Left lung (tissue), 10 donors: ENCODE measurements around the gene DLG2. TPM values are rescaled to one million over a fixed set of nuclear protein-coding genes. Genes with fewer than 3 reads are reported as not detected.
"Not testable (repeated sequence)": the region's sequence is repeated elsewhere in the genome, so short reads cannot be mapped to it uniquely, and the experiment has no call there.

Experiments
- ATAC-seq: fragments of 200-7000 bp; cut with Tn5 transposase; one replicate; pipeline ENCODE4 v1.9.1; 2020; ENCODE audit warnings: moderate library complexity
- DNase-seq, 4 donors: peaks; one replicate each; pipeline ENCODE4 v3.0.0-alpha.2; 2013 to 2020
- H3K27ac ChIP-seq, 2 donors: fragments of 200-600 bp; sonication (generic) in 1 of 2; one replicate each; pipeline versions ENCODE4 v1.5.0 to v1.8.0; 2020 to 2021
- H3K27me3 ChIP-seq, 2 donors: fragments of 200-600 bp; sonication (generic) in 1 of 2; one replicate each; pipeline versions ENCODE4 v1.5.0 to v1.8.0; 2020 to 2021
- H3K36me3 ChIP-seq, 2 donors: fragments of 200-600 bp; sonication (generic) in 1 of 2; one replicate each; pipeline versions ENCODE4 v1.5.0 to v1.8.0; 2020 to 2021
- H3K4me1 ChIP-seq, 2 donors: fragments of 200-600 bp; one replicate each; pipeline ENCODE4 v1.8.0; 2021
- H3K4me3 ChIP-seq, 2 donors: fragments of 200-600 bp; sonication (generic) in 1 of 2; one replicate each; pipeline versions ENCODE4 v1.5.0 to v1.8.0; 2020 to 2021; ENCODE audit warnings: mild to moderate bottlenecking in 1 of 2
- H3K9me3 ChIP-seq, 2 donors: fragments of 200-600 bp; sonication (generic) in 1 of 2; one replicate each; pipeline versions ENCODE4 v1.5.0 to v1.8.0; 2020 to 2021
- CTCF ChIP-seq, 2 donors: fragments of 200-600 bp; sonication (generic) in 1 of 2; IDR thresholded peaks; one replicate each; pipeline versions ENCODE4 v1.5.0 to v1.8.0; 2021; ENCODE audit warnings: antibody characterized with exemption in 2 of 2
- intact Hi-C, 2 donors: fragments of 100-400 bp; cut with DNase I; formaldehyde crosslinking; loops; one replicate each; pipeline versions ENCODE4 v1.11.2 to v1.14.2; 2022
- polyA plus RNA-seq, 6 donors: library from polyadenylated mRNA; unstranded; fragments of 120-200 nt; gene quantifications; one replicate each; pipeline ENCODE4 v1.2.1, GENCODE V29; 2013; ENCODE audit not compliant: insufficient read length in 6 of 6
- total RNA-seq, 2 donors: library from RNA; stranded (reverse); fragmentation: NEBNext Ultra II Directional; extraction: Animal tissue kit (Norgen Biotek cat#: 25700); gene quantifications; one replicate each; pipeline ENCODE4 v1.2.1, GENCODE V29; 2021
- donor health status: DM: no; HTN: yes; CAD: no.
- donor health status: DM: no; HTN: no; CAD: no.

DLG2 gene
- total and polyA plus RNA-seq, 8 donors, result 4.5 to 15.0 (median 8.6) TPM

- intact Hi-C loops, result no loop called here
- Histone ChIP-seq H3K4me3 (no peak overlapping the region), H3K27me3 (no peaks in the 10 kb centered on the region), H3K4me1 (no peaks in the 10 kb centered on the region), H3K9me3 (no peaks in the 10 kb centered on the region), H3K27ac (no peak overlapping the region), H3K36me3 (no peaks in the 10 kb centered on the region)
- TF ChIP-seq CTCF (IDR thresholded peaks at IDR 0.05), result no peak
- ATAC-seq, result no peak
- no peak for DNase-seq
Observed at GRCh38 chr11:83441601-83442000, 2185.5 kb downstream of the DLG2 start.

GRCh38 chr11:83441171-83441570, 2186.0 kb downstream of the DLG2 start:
- no peaks in the 10 kb centered on the region for H3K36me3 ChIP-seq
- no peak overlapping the region for H3K4me3 ChIP-seq
- no peaks in the 10 kb centered on the region for H3K27me3 ChIP-seq
- ATAC-seq (no peak), DNase-seq (no peak)
- no peak overlapping the region for H3K27ac ChIP-seq
- no peak for TF ChIP-seq CTCF (IDR thresholded peaks at IDR 0.05)
- no peaks in the 10 kb centered on the region for H3K9me3 ChIP-seq
- no peaks in the 10 kb centered on the region for H3K4me1 ChIP-seq
- intact Hi-C loops, result no loop called here

- Histone ChIP-seq H3K4me3 (no peak overlapping the region), H3K27ac (no peak overlapping the region), H3K36me3 (no peaks in the 10 kb centered on the region), H3K27me3 (no peaks in the 10 kb centered on the region), H3K9me3 (no peaks in the 10 kb centered on the region), H3K4me1 (no peaks in the 10 kb centered on the region)
- DNase-seq, result no peak
- ATAC-seq, result peak; percentile 48
- TF ChIP-seq CTCF (IDR thresholded peaks at IDR 0.05), result no peak
- intact Hi-C loops, result no loop called here
Observed at GRCh38 chr11:83438438-83438837, 2188.7 kb downstream of the DLG2 start.

- TF ChIP-seq CTCF (IDR thresholded peaks at IDR 0.05), result no peak
- no peak for ATAC-seq
Observed at GRCh38 chr11:83437939-83438338, 2189.2 kb downstream of the DLG2 start.

GRCh38 chr11:83436855-83437254, 2190.3 kb downstream of the DLG2 start:
- Histone ChIP-seq H3K27ac (no peak overlapping the region), H3K4me3 (no peak overlapping the region), H3K9me3 (no peaks in the 10 kb centered on the region), H3K27me3 (no peaks in the 10 kb centered on the region), H3K4me1 (no peaks in the 10 kb centered on the region), H3K36me3 (no peaks in the 10 kb centered on the region)
- no peak for TF ChIP-seq CTCF (IDR thresholded peaks at IDR 0.05)
- intact Hi-C loops, result no loop called here
- DNase-seq (no peak), ATAC-seq (no peak)

More at GRCh38 chr11:83437939-83438338, 2189.2 kb downstream of the DLG2 start:
- Histone ChIP-seq H3K4me1 (no peaks in the 10 kb centered on the region), H3K4me3 (no peak overlapping the region), H3K27me3 (no peaks in the 10 kb centered on the region), H3K9me3 (no peaks in the 10 kb centered on the region), H3K36me3 (no peaks in the 10 kb centered on the region), H3K27ac (no peak overlapping the region)
- intact Hi-C loops, result no loop called here
- no peak for DNase-seq

- H3K4me3 ChIP-seq, H3K27ac ChIP-seq, H3K4me1 ChIP-seq, ATAC-seq, H3K36me3 ChIP-seq, H3K27me3 ChIP-seq, H3K9me3 ChIP-seq, DNase-seq, intact Hi-C loops: not testable (repeated sequence)
Observed at GRCh38 chr11:83434812-83435211, 2192.3 kb downstream of the DLG2 start.
